Prostate gland (tissue), 2 donors: ENCODE data around the gene FOXI2.

ENCODE experiments used
- CTCF ChIP-seq, 4 experiments: fragments of 200-600 bp in 2 of 4; fragments of 450-650 bp in 2 of 4; sonication (generic) in 2 of 4; IDR thresholded peaks; 1 replicate in 3 of 4; 2 replicates in 1 of 4; pipeline ENCODE4 v1.5.1; 2016 to 2019; ENCODE audit warnings: antibody characterized with exemption in 4 of 4, mild to moderate bottlenecking in 2 of 4, moderate library complexity in 2 of 4
- POLR2A ChIP-seq: fragments of 450-650 bp; IDR thresholded peaks from one replicate; pipeline ENCODE4 v1.6.1; 2016; ENCODE audit warnings: antibody characterized with exemption, mild to moderate bottlenecking

GRCh38 chr10:127702271-127702670 is 34.7 kb upstream of the FOXI2 start:
- TF ChIP-seq CTCF (IDR thresholded peaks at IDR 0.05) (no peak), POLR2A (no peak)
